ENCODE measurements around the gene TMEM184C.

GRCh38 chr4:147655639-147656038, 38.4 kb downstream of the TMEM184C start:
- TF ChIP-seq CTCF (IDR thresholded peaks at IDR 0.05) (no peak), POLR2A (IDR thresholded peaks at IDR 0.05) (no peak), POLR2AphosphoS5 (IDR thresholded peaks at IDR 0.05) (no peak)

Measured in transverse colon (tissue), 4 donors.